ENCODE measurements around the gene PPIB.

DNA sequence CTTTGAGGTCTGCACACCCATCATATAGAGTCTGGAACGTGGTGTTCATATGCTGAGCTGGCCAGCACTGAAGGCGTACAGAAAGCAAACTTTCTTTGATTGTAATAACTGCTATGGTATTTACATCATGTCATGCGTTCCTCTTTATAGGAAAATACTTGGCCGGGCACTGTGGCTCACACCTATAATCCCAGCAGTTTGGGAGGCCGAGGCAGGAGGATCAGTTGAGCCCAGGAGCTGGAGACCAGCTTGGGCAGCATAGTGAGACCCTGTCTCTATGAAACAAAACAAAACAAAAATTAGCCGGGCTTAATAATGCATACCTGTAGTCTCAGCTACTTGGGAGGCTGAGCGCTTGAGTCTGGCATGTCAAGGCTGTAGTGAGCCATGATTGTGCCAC lies 14.7 kb downstream of the PPIB start:
- TF ChIP-seq POLR2A (IDR thresholded peaks at IDR 0.05) (no peak), EP300 (IDR thresholded peaks at IDR 0.05) (no peak), POLR2AphosphoS5 (IDR thresholded peaks at IDR 0.05) (no peak)
- TF ChIP-seq, protein P1, sequence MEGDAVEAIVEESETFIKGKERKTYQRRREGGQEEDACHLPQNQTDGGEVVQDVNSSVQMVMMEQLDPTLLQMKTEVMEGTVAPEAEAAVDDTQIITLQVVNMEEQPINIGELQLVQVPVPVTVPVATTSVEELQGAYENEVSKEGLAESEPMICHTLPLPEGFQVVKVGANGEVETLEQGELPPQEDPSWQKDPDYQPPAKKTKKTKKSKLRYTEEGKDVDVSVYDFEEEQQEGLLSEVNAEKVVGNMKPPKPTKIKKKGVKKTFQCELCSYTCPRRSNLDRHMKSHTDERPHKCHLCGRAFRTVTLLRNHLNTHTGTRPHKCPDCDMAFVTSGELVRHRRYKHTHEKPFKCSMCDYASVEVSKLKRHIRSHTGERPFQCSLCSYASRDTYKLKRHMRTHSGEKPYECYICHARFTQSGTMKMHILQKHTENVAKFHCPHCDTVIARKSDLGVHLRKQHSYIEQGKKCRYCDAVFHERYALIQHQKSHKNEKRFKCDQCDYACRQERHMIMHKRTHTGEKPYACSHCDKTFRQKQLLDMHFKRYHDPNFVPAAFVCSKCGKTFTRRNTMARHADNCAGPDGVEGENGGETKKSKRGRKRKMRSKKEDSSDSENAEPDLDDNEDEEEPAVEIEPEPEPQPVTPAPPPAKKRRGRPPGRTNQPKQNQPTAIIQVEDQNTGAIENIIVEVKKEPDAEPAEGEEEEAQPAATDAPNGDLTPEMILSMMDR (IDR thresholded peaks at IDR 0.05): no peak
